ENCODE data around the gene LGALS4. TPM values are rescaled to one million over a fixed set of nuclear protein-coding genes. Genes with fewer than 3 reads are reported as not detected.

Gene LGALS4
- total and polyA plus RNA-seq, 9 of the 15 experiments (the other 6 are each of a cell fraction or from before 2014, with no cell fraction given), result 0.08 to 1.1 (median 0.30) TPM; not detected in 3

GRCh38 chr19:38834590-38834989 lies 21.8 kb upstream of the LGALS4 start:
- intact Hi-C loops (cut with micrococcal nuclease), result loop anchor here (5.0 kb wide), 2 partner anchors 97 to 98 kb away; partner anchors contain the start of genes MRPS12 and SARS2
- no peak overlapping the region for H3K9ac ChIP-seq (ENCODE audit: insufficient read depth in 1 of 2, low read depth in 2 of 2, low read length in 2 of 2)
- WGBS (ENCODE audit: insufficient coverage, low coverage, missing lambda C conversion rate), result 88% methylated on average over 6 of the region's 6 CpGs
- BruUV-seq (replicated peaks), result no TSS peak
- POLR2A ChIA-PET, result interaction anchor here (0.6 to 2.1 kb wide), 12 partner anchors 10 to 1873 kb away, joined by 3 to 10 read pairs (median 4); no protein-coding TSS in a partner anchor
- ATAC-seq, result no peak
- CTCF ChIA-PET (ENCODE audit: low intra/inter-chr PET ratio), result no interaction called here
- H3K4me2 ChIP-seq (ENCODE audit: insufficient read depth, low read length), result no peak overlapping the region
- in situ Hi-C loops (cut with MboI), result no loop called here
- H3K27ac ChIP-seq (ENCODE audit: extremely low read depth, low read depth, low read length), result no peak overlapping the region
- DNase-seq (ENCODE audit: extremely low read depth in 1 of 4, low spot score in 3 of 4), result no peak
- no peaks in the 10 kb centered on the region for H3K9me3 ChIP-seq (replicated peaks; ENCODE audit: control insufficient read depth, insufficient read depth, low read depth, low read length)
- TF ChIP-seq GTF2E2 (tag; IDR thresholded peaks at IDR 0.05) (no peak), SP1 (CRISPR knock-in tag; IDR thresholded peaks at IDR 0.05) (no peak), CEBPG (CRISPR knock-in tag; IDR thresholded peaks at IDR 0.05) (no peak), CEBPG (tag; conservative IDR thresholded peaks at IDR 0.05 in 1 of 2, IDR thresholded peaks at IDR 0.05 in 1 of 2) (peak in 1 of 2 experiments; percentile 23; a peak in 1 of 4 replicates), ATF3 (IDR thresholded peaks at IDR 0.05) (peak; percentile 35; the same call in 1 of the 2 replicates), ATF3 (CRISPR knock-in tag; conservative IDR thresholded peaks at IDR 0.05) (no peak), STAG1 (CRISPR knock-in tag; IDR thresholded peaks at IDR 0.05; ENCODE audit: borderline replicate concordance) (no peak), ZNF253 (CRISPR knock-in tag; conservative IDR thresholded peaks at IDR 0.05) (no peak), TFAP4 (CRISPR knock-in tag; IDR thresholded peaks at IDR 0.05; ENCODE audit: borderline replicate concordance) (no peak), NCOA1 (IDR thresholded peaks at IDR 0.05; ENCODE audit: low read depth) (no peak)
- H3K9me1 ChIP-seq (ENCODE audit: control insufficient read depth, insufficient read depth, low read length), result no peaks in the 10 kb centered on the region
- H4K20me1 ChIP-seq (replicated peaks; ENCODE audit: control insufficient read depth, insufficient read depth, low read length), result 0 out of 2 replicates have a peak, but pooled peaks cover 9% of the 10 kb centered on the region
- peaks cover 11 to 26% of the 10 kb centered on the region in 2 experiments; a peak in 4 of 5 replicates for H3K4me1 ChIP-seq (replicated peaks in 1 of 2; ENCODE audit: control insufficient read depth in 2 of 2, insufficient read depth in 2 of 2, low read length in 2 of 2)
- H3K36me3 ChIP-seq (ENCODE audit: control insufficient read depth, insufficient read depth, low read length), result peaks cover 51% of the 10 kb centered on the region
- FAIRE-seq, result no peak
- H3K79me2 ChIP-seq (ENCODE audit: control insufficient read depth, insufficient read depth, low read length), result peaks cover 10% of the 10 kb centered on the region
- H2AFZ ChIP-seq (ENCODE audit: low read depth, low read length), result no peak overlapping the region
- no peaks in the 10 kb centered on the region for H3K27me3 ChIP-seq (ENCODE audit: control insufficient read depth in 2 of 2, insufficient read depth in 2 of 2, low read length in 2 of 2)
- H3K4me3 ChIP-seq, result no peak overlapping the region
